Kasumi-1 (cell line): Measurements from ENCODE around the gene ALDH1L2.

Source experiments
- DNase-seq, 2 experiments: peaks; one replicate each; lab custom pipeline; 2025; lab: John Stamatoyannopoulos, UW

The ALDH1L2 gene

GRCh38 chr12:105033851-105034250 is 50.4 kb downstream of the ALDH1L2 start:
- no peak for DNase-seq

DNA sequence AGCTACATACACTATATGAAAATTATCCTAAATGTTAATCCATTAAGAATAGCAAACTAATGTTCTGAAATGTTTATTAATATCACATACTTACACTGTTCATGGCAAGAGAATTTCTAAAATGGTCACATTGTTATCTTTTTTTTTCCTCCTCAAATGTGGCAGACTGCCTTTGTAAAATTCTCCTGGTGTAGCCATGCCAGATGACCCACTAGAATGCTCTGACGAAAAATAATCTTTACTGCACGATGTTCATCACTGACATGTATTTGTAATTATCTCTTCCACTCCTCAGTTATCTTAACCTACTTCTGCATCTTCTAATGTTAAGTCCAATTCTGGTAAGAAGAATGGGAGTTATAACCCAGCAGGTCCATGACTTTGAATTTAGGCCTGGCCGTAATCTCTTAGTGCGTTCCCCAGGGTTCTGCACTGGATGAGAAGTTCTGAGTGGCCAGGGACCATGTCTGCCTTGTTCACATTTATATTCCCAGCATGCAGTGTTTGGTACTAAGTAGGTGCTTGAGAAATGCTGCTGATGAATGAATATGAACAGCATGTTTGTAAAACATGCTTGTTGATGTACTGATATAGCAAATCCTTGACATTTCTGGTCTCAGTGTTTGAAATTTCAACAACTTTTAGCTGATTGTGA is 51.4 kb downstream of the ALDH1L2 start:
- DNase-seq, result no peak

GRCh38 chr12:105030820-105031807 is 53.1 kb downstream of the ALDH1L2 start:
- peak; percentile 8 to 9 for DNase-seq

GRCh38 chr12:105026411-105026810 is 57.8 kb downstream of the ALDH1L2 start:
- no peak for DNase-seq

GRCh38 chr12:105025890-105026289 is 58.4 kb downstream of the ALDH1L2 start:
- no peak for DNase-seq

DNA sequence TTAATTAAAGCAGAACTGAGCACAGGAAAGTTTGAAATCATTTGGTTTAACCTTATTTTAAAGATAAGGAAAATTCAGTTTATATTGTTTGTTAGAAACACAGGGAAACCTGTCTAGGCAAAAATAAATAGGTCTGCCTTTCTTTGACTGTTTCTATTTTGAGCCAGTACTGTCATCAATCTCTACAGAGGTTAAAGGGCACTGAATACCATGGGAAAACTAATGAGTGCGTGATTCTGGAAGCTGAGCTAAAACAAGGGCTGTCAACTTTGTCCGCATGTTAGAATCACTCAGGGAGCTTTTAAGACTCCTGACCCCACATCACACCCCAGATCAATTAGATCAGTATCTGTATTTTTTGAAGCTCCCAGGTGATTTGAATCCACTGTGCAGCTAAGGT is 59.3 kb downstream of the ALDH1L2 start:
- no peak for DNase-seq

DNA sequence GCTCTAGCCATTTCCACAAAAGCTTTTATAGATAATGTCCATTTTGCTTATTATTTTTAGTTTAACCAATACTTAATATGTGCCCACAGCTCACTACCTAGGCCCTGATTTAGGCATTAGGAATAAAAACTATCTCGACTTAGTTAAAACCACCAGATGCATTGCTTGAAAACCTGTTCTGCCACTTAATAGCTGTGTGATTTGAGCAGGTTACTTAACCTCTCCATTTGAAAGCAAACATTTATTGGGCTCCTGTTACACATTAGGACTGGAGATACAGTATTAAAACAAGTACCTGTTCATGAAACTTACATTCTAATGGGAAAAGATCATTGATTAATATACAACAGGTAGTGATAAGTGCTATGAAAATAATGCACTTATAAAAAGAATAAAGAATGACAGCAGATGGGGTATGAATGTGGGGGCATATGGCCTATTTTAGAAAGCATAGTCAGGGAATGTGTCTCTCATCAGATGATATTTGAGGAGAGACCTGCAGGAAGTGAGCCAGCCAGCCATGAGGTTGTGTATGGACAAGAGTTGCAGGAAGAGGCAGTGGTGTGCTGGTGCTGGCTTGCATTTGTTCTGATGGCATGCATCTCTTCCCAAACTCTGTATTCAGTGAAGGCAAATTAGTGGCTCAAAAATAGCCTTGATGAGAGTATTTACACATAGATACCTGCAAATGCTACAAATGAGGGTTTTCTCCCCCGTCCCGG is 63.9 kb downstream of the ALDH1L2 start:
- DNase-seq, result no peak

DNA sequence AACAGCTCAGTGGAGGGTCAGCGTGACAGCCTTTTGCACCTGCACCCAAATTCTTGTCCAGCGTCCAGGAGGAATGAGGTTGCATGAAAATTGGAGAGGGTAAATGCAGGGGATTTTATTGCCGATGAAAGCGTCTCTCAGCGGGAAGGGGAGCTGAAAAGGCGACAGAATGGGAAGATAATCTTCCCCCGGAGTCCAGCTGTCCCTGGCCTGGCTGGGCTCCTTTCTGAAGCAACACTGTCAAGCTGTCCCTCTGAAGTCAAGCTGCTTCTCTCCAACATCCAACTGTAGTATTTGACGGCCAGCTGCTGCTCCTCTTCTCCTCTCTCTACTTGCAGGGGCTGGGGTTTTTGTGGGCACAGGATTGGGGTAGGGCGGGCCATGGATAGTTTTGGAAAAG is 65.5 kb downstream of the ALDH1L2 start:
- no peak for DNase-seq

GRCh38 chr12:105018012-105018411 is 66.2 kb downstream of the ALDH1L2 start:
- DNase-seq, result no peak

- DNase-seq, result no peak
Measured at GRCh38 chr12:105015543-105015942, 68.7 kb downstream of the ALDH1L2 start.

DNA sequence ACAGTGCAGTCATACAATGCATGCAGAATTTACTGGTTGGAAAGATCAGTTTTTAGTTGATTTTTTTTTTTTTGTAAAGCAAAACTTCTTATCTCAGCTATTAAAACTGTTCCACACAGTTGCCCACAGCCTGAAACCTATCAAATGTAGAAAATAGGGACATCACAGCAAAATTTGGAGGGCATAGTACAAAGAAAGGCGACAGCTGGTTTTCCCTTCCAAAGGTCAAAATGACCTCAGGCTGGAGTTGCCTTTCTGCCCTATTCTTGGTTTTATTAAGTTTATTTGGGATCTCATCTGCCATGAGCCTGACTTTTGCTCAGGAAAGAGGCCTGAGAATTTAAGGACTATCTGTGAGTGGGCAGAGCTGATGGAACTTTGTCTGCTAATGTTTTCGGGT is 69.7 kb downstream of the ALDH1L2 start:
- DNase-seq, result no peak

GRCh38 chr12:105013892-105014291 is 70.4 kb downstream of the ALDH1L2 start:
- no peak for DNase-seq

DNA sequence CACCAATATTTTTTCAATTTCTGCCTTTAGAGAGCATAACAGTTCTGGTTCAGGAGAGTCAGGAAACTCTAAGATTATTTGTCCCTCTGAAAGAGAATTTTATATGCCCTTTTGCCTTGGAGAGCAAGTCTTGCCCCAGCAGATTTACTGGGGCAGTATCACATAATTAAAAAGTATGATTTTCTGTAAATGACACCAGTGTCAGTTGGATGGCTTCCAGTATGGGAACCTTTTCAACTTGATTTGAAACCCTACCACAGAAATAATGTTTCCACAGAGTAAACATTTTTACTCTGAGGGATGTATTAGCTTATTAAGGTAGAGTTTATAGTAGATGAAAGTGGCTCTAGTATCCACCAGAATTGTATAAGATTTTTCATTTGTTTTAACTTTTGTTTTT is 82.8 kb downstream of the ALDH1L2 start:
- DNase-seq, result no peak

DNA sequence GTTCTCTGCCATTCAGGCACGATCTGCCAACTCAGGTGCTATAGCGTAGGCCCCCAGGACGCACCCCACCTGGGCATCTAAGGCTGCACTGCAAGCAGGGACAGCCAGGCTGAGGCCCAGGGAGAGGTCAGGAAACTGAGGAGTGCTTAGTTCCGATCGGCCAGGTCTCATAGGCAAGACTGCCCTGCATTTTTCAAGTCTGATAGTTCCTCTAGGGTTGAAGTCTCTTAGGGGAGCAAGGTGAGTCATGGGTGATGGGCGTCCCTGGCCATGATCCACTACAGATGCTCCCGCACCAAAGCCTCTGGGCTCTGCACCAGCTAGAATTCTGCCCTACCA is 84.9 kb downstream of the ALDH1L2 start:
- no peak for DNase-seq

GRCh38 chr12:104998423-104999346 is 85.6 kb downstream of the ALDH1L2 start:
- no peak for DNase-seq

DNA sequence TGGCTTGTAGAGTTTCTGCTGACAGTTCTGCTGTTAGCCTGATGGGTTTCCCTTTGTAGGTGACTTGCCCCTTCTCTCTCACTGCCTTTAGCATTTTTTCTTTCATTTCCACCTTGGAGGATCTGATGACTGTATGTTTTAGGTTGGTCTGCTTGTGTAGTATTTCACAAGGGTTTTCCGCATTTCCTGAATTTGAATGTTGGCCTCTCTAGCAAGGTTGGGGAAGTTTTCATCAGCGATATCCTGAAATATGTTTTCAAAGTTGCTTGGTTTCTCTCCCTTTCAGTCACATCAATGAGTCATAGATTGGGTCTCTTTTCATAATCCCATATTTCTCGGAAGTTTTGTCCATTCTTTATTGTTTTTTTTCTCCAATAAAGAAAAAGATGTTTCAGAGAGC is 86.7 kb downstream of the ALDH1L2 start:
- DNase-seq, result no peak

GRCh38 chr12:104994336-104994735 is 89.9 kb downstream of the ALDH1L2 start:
- no peak for DNase-seq

- no peak for DNase-seq
Measured at GRCh38 chr12:104991565-104992128, 92.6 kb downstream of the ALDH1L2 start.

DNA sequence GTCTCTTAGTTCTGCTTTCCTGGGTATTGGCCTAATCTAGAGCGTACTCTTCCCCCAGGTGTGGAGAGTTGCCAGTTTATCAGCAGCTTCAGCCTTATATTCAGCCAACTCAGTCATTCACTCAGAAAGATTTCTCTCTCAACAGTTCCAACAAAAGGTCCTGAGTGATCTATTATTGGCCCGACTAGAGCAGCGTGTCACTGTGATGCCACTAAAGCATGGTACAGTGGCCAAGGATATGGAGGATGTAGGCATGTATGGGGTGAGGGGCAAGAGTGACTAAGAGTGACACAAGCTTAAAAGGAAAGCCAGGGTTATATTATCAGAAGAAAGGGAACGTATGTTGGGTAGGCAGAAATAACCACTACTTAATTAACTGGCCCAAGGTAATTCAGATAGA is 93.3 kb downstream of the ALDH1L2 start:
- DNase-seq, result no peak

- peak; percentile 90 to 94 for DNase-seq
Measured at GRCh38 chr12:104986022-104986941, 98.0 kb downstream of the ALDH1L2 start, which contains the start of gene NOPCHAP1. Gene NOPCHAP1 (plus strand): TSS chr12:104986316. CDS start chr12:104986353, 37 bp downstream.
